Left ventricle myocardium inferior (tissue), 1 donor: Measurements from ENCODE around the gene KDELR1. TPM values are rescaled to one million over a fixed set of nuclear protein-coding genes. Genes with fewer than 3 reads are reported as not detected.

Source experiments
- DNase-seq: peaks from one replicate; pipeline ENCODE4 v3.0.0-alpha.2; 2020
- H3K27ac ChIP-seq: fragments of 200-600 bp; replicated peaks from 2 replicates; pipeline ENCODE4 v1.8.0; 2021
- H3K27me3 ChIP-seq: fragments of 200-600 bp; 2 replicates; pipeline ENCODE4 v1.8.0; 2021; ENCODE audit warnings: low read depth
- H3K36me3 ChIP-seq: fragments of 200-600 bp; 2 replicates; pipeline ENCODE4 v1.8.0; 2021
- H3K4me1 ChIP-seq: fragments of 200-600 bp; 2 replicates; pipeline ENCODE4 v1.8.0; 2021
- H3K4me3 ChIP-seq: fragments of 200-600 bp; 2 replicates; pipeline ENCODE4 v1.8.0; 2021; ENCODE audit warnings: mild to moderate bottlenecking, moderate library complexity
- H3K9me3 ChIP-seq: fragments of 200-600 bp; replicated peaks from 2 replicates; pipeline ENCODE4 v1.8.0; 2021
- CTCF ChIP-seq: fragments of 200-600 bp; IDR thresholded peaks from 2 replicates; pipeline ENCODE4 v1.8.0; 2021; ENCODE audit warnings: antibody characterized with exemption, mild to moderate bottlenecking, borderline replicate concordance
- intact Hi-C: fragments of 100-400 bp; cut with micrococcal nuclease; formaldehyde crosslinking; loops from one replicate; pipeline ENCODE4 v1.11.0; 2022
- total RNA-seq: library from RNA; stranded (reverse); fragmentation: NEBNext Ultra II Directional; extraction: Animal tissue kit (Norgen Biotek cat#: 25700); gene quantifications from one replicate; pipeline ENCODE4 v1.2.1, GENCODE V29; 2021
- donor health status: DM: no; HTN: yes; CAD: no; lungs with severe emphysema.

The KDELR1 gene
- total RNA-seq, 1 donor from 2014 or later: 68.4 TPM

GRCh38 chr19:48415395-48415794, 24.0 kb upstream of the KDELR1 start:
- Histone ChIP-seq H3K4me1 (peaks cover 23% of the 10 kb centered on the region), H3K27me3 (peaks cover 17% of the 10 kb centered on the region)
- intact Hi-C loops: no loop called here

DNA sequence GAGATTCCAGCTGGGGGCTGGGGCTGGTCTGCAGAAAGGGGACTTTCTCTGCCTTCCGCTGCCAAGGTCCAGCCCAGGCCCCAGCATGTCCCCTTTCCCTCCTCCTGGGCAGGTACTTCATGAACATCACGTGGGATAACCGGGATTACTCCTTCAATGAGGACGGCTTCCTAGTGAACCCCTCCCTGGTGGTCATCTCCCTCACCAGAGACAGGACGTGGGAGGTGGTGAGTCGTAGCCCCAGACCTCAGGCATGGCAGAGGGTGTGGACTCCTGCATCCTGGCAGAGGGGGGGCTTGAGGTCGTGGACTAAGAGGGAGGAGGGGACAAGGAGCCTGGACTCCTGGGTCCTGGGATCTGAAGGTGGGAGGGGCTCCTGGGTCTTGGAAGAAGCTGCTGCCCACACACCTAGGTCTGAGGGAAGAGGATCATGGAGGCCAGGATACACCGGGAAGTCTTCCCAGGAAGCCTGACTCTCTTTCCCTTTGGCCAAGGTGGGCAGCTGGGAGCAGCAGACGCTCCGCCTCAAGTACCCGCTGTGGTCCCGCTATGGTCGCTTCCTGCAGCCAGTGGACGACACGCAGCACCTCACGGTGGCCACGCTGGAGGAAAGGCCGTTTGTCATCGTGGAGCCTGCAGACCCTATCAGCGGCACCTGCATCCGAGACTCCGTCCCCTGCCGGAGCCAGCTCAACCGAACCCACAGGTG, 22.7 kb upstream of the KDELR1 start:
- Histone ChIP-seq H3K4me1 (peaks cover 23% of the 10 kb centered on the region), H3K9me3 (no peaks in the 10 kb centered on the region), H3K4me3 (peak overlapping the region; percentile 55), H3K27ac (no peak overlapping the region), H3K27me3 (peaks cover 26% of the 10 kb centered on the region), H3K36me3 (no peaks in the 10 kb centered on the region)
- intact Hi-C loops: no loop called here
- TF ChIP-seq CTCF: no peak
- DNase-seq: no peak

More at GRCh38 chr19:48415395-48415794, 24.0 kb upstream of the KDELR1 start:
- peak; percentile 81 for DNase-seq
- Histone ChIP-seq H3K4me3 (peak overlapping the region; percentile 55), H3K36me3 (no peaks in the 10 kb centered on the region), H3K9me3 (no peaks in the 10 kb centered on the region), H3K27ac (no peak overlapping the region)
- TF ChIP-seq CTCF: no peak

GRCh38 chr19:48405850-48406249, 14.5 kb upstream of the KDELR1 start:
- no peaks in the 10 kb centered on the region for H3K9me3 ChIP-seq

DNA sequence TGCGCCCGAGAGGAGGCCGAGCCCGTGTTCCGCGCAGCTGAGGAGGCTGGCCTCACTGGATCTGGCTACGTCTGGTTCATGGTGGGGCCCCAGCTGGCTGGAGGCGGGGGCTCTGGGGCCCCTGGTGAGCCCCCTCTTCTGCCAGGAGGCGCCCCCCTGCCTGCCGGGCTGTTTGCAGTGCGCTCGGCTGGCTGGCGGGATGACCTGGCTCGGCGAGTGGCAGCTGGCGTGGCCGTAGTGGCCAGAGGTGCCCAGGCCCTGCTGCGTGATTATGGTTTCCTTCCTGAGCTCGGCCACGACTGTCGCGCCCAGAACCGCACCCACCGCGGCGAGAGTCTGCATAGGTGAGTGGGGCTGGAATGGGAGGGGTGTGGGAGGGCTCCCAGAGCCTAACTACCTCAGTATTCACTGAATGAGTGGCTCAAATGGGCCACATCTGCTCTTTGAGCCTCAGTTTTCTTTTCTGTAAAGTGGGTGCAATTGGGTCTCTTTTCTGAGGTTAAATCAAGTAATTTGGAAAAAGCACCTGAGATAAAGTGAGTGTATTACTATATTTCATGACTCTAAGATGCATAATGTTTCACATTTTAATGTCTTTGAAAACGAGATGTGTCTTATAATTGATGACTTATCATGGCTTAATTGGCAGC, 13.8 kb upstream of the KDELR1 start:
- Histone ChIP-seq H3K27ac (no peak overlapping the region), H3K9me3 (no peaks in the 10 kb centered on the region), H3K4me3 (no peak overlapping the region), H3K4me1 (peaks cover 3% of the 10 kb centered on the region), H3K27me3 (peaks cover 32% of the 10 kb centered on the region), H3K36me3 (no peaks in the 10 kb centered on the region)
- intact Hi-C loops: no loop called here
- TF ChIP-seq CTCF: no peak
- no peak for DNase-seq

More at GRCh38 chr19:48405850-48406249, 14.5 kb upstream of the KDELR1 start:
- Histone ChIP-seq H3K27me3 (peaks cover 33% of the 10 kb centered on the region), H3K4me3 (no peak overlapping the region), H3K27ac (no peak overlapping the region), H3K36me3 (no peaks in the 10 kb centered on the region), H3K4me1 (no peaks in the 10 kb centered on the region)
- intact Hi-C loops: no loop called here
- no peak for TF ChIP-seq CTCF
- DNase-seq: no peak

DNA sequence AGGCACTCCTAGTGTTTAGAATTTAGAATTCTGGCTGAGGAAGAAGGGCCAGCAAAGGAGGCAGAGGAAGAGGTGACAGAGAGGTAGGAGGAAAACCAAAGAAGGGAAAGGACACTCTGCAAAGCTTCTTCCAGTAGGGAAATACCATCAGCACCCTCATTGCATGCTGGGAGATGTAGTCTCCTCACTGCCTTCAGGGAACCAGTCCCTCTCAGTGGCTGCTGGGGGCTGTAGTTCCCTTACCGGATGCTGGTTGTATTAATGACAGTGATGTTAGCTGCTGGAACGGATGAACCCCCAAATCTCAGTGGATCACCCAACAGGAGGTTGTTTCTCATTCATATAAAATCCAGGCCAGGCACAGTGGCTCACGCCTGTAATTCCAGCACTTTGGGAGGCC, 12.3 kb upstream of the KDELR1 start:
- no peak for TF ChIP-seq CTCF
- Histone ChIP-seq H3K9me3 (no peaks in the 10 kb centered on the region), H3K4me3 (no peak overlapping the region), H3K4me1 (peaks cover 4% of the 10 kb centered on the region), H3K36me3 (no peaks in the 10 kb centered on the region), H3K27me3 (peaks cover 24% of the 10 kb centered on the region), H3K27ac (no peak overlapping the region)
- intact Hi-C loops: no loop called here
- no peak for DNase-seq
